Fibroblast of skin of scalp (primary cell): Measurements from ENCODE around the gene FANCC.

Source experiments
- DNase-seq: peaks from one replicate; pipeline ENCODE4 v3.0.0-alpha.2; 2013

FANCC gene

GRCh38 chr9:95061916-95062595 lies 255.5 kb downstream of the FANCC start:
- no peak for DNase-seq

GRCh38 chr9:95060916-95061315 lies 256.6 kb downstream of the FANCC start:
- no peak for DNase-seq

DNA sequence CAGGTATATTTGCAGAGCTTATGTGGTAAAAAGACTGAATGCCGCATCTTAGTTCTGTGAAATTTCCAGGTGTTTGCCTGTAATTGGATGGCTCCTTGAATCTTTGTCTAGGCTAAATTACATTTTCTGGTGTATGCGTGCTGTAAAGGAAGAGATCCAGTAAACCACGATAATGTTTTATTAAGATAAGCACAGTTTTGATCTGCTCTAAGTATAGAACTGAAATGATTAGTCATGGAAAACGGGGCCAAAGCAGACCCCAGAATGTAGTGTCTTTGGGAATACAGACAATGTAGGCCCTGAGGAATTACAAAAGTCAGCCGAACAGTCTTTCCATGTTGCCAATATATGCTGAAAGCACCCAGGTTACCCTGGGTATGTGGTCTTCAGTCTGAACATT lies 257.3 kb downstream of the FANCC start:
- no peak for DNase-seq

GRCh38 chr9:95058795-95059386 lies 258.6 kb downstream of the FANCC start:
- peak; percentile 38 for DNase-seq

DNA sequence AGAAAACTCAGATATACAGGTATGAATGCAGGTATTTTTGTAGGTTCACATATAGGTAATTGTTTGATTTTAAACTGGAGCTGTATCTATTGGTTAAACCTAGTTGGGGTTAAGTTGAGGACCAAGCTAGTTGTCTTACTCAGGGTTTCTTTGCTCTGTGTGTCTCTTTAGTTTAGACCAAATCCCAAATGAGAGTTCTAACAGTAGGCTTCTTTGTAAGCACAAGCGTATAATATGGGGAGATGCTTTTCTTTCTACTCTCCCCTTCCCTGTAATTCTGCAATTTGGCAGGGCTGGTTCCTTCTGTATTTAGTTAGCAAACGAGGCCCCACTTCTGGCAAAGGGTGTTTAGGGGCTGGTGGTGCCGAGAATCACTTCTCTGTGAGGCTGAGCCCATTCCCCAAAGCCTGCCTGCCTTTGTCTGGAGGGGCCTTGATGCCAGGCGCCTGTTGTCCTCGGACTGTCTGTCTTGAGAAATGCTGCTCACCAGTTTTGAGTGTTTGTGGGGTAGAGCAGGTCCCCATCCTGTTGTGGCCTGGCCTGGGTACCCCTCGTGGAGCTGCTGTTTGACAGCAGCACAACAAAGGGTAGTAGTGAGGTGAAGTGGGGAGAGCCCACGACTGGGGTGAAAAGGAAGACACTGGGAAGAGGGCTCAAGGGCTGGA lies 259.3 kb downstream of the FANCC start:
- DNase-seq: no peak

GRCh38 chr9:95057101-95057500 lies 260.4 kb downstream of the FANCC start:
- no peak for DNase-seq

DNA sequence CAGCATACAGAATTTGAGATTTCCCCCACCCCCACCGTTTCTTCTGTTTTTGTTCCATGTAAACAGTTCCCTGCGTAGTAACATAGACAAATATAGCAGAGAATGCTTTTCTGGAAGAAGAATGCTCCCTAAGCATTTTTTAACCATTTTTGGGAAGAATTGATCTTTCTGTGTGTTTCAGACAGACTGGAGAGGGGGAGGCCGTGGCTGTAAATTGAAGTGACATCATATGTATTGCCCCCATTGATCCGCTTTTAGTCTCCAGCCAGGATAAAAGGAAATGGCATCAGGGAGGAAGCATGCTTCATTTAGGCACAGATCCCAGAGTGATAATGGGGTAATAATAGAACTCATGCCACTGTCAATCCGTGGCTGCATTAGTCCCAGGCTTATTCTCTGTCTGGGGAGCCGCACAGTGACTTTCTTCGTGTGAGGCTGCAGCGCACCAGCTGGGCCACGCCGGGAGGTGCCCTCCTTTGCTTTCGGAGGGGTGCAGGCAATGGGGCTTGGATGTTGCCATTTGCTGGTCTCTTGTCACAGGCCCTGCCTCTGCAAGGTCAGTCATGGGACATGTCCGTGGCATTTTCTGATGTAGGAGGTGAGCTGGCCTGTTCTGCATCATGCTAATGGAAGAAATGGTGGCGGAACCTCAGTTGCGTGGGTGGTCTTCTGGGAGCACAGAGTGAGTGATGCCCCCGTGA lies 261.5 kb downstream of the FANCC start:
- peak; percentile 96 for DNase-seq

DNA sequence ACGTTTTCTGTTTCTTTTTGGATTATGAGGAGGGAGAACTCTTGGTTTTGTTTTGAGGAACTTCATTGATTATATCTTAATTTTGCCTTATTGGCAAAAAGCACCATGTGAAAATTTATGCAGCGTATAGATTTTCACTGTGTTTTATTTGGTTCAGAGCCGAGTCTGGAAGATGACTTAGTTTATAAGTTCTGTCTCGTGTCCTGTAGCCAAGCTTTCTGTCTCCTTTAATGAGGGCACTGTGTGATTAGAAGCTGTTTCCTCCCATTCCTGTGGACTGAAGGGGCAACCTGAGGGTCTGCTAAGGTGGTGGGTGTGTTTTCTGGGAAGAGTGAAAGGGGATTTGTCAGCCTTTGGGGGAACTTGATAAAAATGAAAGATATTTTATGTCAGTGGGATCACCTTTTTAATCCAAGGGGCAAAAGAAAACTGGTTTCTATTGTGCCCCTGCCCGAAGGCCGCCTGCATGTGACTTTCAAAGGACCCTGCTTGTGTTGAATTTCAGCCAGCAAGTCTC lies 262.1 kb downstream of the FANCC start:
- no peak for DNase-seq

DNA sequence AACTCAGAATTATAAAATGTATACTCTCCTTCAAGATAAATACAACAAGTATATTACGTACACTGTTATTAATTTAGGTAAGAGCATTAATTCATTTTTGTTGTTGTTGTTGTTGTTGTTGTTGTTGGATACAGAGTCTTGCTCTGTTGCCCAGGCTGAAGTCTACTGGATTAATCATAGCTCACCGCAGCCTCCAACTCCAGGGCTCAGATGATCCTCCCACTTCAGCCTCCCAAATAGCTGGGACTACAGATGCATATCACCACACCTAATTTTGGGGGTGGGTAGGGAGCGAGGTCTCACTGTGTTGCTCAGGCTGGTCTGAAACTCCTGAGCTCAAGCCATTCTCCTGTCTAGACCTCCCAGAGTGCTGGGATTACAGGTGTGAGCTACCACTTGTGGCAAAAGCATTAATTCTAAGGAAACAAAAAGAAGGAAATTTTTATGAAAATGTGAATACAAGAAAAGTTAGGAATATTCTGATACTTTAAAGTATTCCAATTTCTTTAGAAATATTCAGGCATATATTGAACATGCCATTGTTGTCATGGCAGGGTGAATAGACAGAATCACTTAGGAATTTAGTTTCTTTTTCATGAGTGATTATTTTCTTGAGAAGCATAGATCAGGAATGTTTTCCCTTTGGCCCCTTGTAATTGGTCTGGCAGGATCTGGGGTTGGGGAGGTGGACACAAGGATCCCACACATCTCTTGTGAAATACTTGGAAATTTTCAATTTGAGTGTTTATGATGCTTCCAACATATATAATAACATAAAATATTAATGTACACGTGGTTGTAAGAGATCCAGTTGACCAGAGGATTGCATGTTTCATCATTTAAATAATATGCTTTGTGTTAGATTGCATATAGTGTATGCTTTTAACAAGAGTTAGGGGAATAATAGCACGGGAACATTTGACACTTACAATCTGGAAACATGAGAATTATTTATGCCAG lies 263.6 kb downstream of the FANCC start:
- DNase-seq: peak; percentile 75

GRCh38 chr9:95049761-95050160 lies 267.7 kb downstream of the FANCC start:
- DNase-seq: no peak
